Psoas muscle (tissue), 8 donors: ENCODE data around the gene FMO4. TPM values are rescaled to one million over a fixed set of nuclear protein-coding genes. Genes with fewer than 3 reads are reported as not detected.
"Not testable (repeated sequence)": the region's sequence is repeated elsewhere in the genome, so short reads cannot be mapped to it uniquely, and the experiment has no call there.

ENCODE experiments used
- ATAC-seq, 4 donors: fragments of 200-7000 bp; cut with Tn5 transposase; one replicate each; pipeline ENCODE4 v1.9.1; 2020; ENCODE audit warnings: moderate library complexity in 3 of 4, mild to moderate bottlenecking in 2 of 4
- DNase-seq, 2 donors: peaks; one replicate each; pipeline ENCODE4 v3.0.0-alpha.2; 2020
- H3K27ac ChIP-seq: fragments of 200-600 bp; one replicate; pipeline ENCODE4 v1.8.0; 2022
- H3K27me3 ChIP-seq, 3 donors: fragments of 200-600 bp in 1 of 3; one replicate each; pipeline versions ENCODE4 v1.6.1 to v1.8.0; 2013 to 2022; ENCODE audit warnings: low read length in 2 of 3, mild to moderate bottlenecking in 2 of 3, moderate library complexity in 1 of 3; ENCODE audit not compliant: insufficient read depth in 3 of 3
- H3K36me3 ChIP-seq, 2 donors: fragments of 200-600 bp in 1 of 2; one replicate each; pipeline versions ENCODE4 v1.6.1 to v1.8.0; 2013 to 2022; ENCODE audit warnings: low read depth in 1 of 2, mild to moderate bottlenecking in 1 of 2, moderate library complexity in 1 of 2; ENCODE audit not compliant: insufficient read depth in 1 of 2
- H3K4me1 ChIP-seq: fragments of 200-600 bp; one replicate; pipeline ENCODE4 v1.8.0; 2022
- H3K4me3 ChIP-seq: fragments of 200-600 bp; one replicate; pipeline ENCODE4 v1.8.0; 2022; ENCODE audit warnings: mild to moderate bottlenecking
- H3K9me3 ChIP-seq: fragments of 200-600 bp; one replicate; pipeline ENCODE4 v1.8.0; 2022
- WGBS, 3 donors: extraction: QIAGEN DNeasy Blood & Tissue Kit; methylation state at CpG; one replicate each; pipeline versions ENCODE4 v1.1.6 to v1.1.7; 2013; 5-methylcytosine and 5-hydroxymethylcytosine counted together
- intact Hi-C, 2 donors: fragments of 100-400 bp; cut with DNase I; formaldehyde crosslinking; loops; one replicate each; pipeline versions ENCODE4 v1.11.0 to v1.14.2; 2022
- polyA plus RNA-seq, 3 donors: library from polyadenylated mRNA; stranded (reverse); fragments of 200-250 nt; gene quantifications; one replicate each; pipeline ENCODE4 v1.2.3, GENCODE V29; 2013
- total RNA-seq, 4 donors: library from RNA; stranded (reverse); fragmentation: NEBNext Ultra II Directional in 2 of 4; extraction: Animal tissue kit (Norgen Biotek cat#: 25700) in 2 of 4; gene quantifications; one replicate each; pipeline versions ENCODE4 v1.2.1 to v1.2.4, GENCODE V29; 2021 to 2023
- TF ChIP-seq, protein P1 (sequence below): fragments of 200-600 bp; IDR thresholded peaks from one replicate; pipeline ENCODE4 v1.8.0; 2022; ENCODE audit warnings: antibody characterized with exemption
- donor health status: healthy with polysubstance abuse.
- donor health status: DM: no; HTN: no; CAD: no; lungs with moderate emphysema.
- donor health status: Bipolar disorder and iron deficiency.
- donor health status: healthy.
- donor health status: DM: yes; HTN: yes; CAD: no.
- donor health status: DM: no; HTN: no; CAD: no.
- donor health status: DM: no; HTN: no; CAD: no.
- donor health status: DM: yes; HTN: yes; CAD: no.

Gene FMO4
- total and polyA plus RNA-seq, 7 donors, result 0.15 to 1.7 (median 0.66) TPM

DNA sequence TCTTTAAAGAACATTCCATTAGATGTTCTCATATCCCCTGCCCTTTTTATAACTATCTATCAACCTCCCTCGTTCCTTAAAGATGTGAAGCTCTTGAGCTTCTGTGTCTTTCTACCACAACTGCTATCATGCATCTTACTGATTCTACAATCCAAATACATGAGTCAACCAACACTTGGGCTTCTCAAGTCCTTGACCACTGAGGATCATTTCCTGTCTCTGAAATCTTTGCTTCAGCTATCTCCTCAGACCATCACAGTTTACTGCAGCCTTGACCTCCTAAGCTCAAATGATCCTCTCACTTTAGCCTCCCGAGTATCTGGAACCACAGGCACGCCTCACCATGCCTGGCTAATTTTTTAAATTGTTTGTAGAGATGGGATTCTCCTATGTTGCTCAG is 75.2 kb downstream of the FMO4 start:
- Histone ChIP-seq H3K36me3 (no peaks in the 10 kb centered on the region), H3K4me3 (no peak overlapping the region), H3K4me1 (no peaks in the 10 kb centered on the region), H3K27ac (no peak overlapping the region), H3K27me3 (no peaks in the 10 kb centered on the region), H3K9me3 (no peaks in the 10 kb centered on the region)
- TF ChIP-seq, protein P1, sequence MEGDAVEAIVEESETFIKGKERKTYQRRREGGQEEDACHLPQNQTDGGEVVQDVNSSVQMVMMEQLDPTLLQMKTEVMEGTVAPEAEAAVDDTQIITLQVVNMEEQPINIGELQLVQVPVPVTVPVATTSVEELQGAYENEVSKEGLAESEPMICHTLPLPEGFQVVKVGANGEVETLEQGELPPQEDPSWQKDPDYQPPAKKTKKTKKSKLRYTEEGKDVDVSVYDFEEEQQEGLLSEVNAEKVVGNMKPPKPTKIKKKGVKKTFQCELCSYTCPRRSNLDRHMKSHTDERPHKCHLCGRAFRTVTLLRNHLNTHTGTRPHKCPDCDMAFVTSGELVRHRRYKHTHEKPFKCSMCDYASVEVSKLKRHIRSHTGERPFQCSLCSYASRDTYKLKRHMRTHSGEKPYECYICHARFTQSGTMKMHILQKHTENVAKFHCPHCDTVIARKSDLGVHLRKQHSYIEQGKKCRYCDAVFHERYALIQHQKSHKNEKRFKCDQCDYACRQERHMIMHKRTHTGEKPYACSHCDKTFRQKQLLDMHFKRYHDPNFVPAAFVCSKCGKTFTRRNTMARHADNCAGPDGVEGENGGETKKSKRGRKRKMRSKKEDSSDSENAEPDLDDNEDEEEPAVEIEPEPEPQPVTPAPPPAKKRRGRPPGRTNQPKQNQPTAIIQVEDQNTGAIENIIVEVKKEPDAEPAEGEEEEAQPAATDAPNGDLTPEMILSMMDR, result no peak
- 77 to 87% (median 83%) methylated on average over 3 of the region's 3 CpGs for WGBS, 3 donors
- no peak for DNase-seq
- intact Hi-C loops, result no loop called here
- ATAC-seq, result no peak

DNA sequence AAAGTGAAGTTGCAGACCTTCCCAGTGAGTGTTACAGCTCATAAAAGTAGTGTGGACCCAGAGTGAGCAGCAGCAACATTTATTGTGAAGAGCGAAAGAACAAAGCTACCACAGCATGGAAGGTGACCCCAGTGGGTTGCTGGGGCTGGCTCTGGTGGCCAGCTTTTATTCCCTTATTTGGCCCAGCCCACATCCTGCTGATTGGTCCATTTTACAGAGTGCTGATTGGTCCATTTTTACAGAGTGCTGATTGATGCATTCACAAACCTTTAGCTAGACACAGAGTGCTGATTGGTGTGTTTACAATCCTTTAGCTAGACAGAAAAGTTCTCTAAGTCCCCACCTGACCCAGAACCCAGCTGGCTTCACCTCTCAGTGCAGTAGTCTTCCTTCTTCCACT is 76.8 kb downstream of the FMO4 start:
- H3K36me3 ChIP-seq, H3K9me3 ChIP-seq, H3K27ac ChIP-seq, H3K27me3 ChIP-seq, ATAC-seq, H3K4me1 ChIP-seq, H3K4me3 ChIP-seq, DNase-seq, intact Hi-C loops: not testable (repeated sequence)
- WGBS, 3 donors, result 96 to 100% (median 96%) methylated on average over 1 of the region's 1 CpG

Other genes with a start within 250 kb of the FMO4 start
- gene FMO3, start 223.3 kb upstream of the FMO4 start, total RNA-seq, result 1 to 10 TPM in 2 of 4 donors, under 1 TPM in 2; 0.48 to 3.6 (median 1.6) TPM
- 1 to 10 TPM in 2 of 3 donors, under 1 TPM in 1; 0.92 to 1.6 (median 1.4) TPM for gene FMO3, start 223.3 kb upstream of the FMO4 start, polyA plus RNA-seq
- 10 to 100 TPM; 16.3 to 54.1 (median 17.8) TPM for gene FMO2, start 128.9 kb upstream of the FMO4 start, total RNA-seq
- gene FMO2, start 128.9 kb upstream of the FMO4 start, polyA plus RNA-seq, result 10 to 100 TPM in 1 of 3 donors, 1 to 10 TPM in 2; 6.9 to 17.2 (median 9.4) TPM
- under 1 TPM in 2 of 4 donors, not detected in 2; 0.30 TPM for gene FMO1, start 65.7 kb upstream of the FMO4 start, total RNA-seq
- under 1 TPM in 2 of 3 donors, not detected in 1; 0.03 to 0.19 TPM for gene FMO1, start 65.7 kb upstream of the FMO4 start, polyA plus RNA-seq
- 10 to 100 TPM; 50.8 to 71.4 (median 65.8) TPM for gene PRRC2C, start 171.3 kb downstream of the FMO4 start, total RNA-seq
- gene PRRC2C, start 171.3 kb downstream of the FMO4 start, polyA plus RNA-seq, result 10 to 100 TPM; 12.7 to 20.4 (median 19.1) TPM